GM21447 (cell line): ENCODE data around the gene BOLL.
"Not testable (repeated sequence)": the region's sequence is repeated elsewhere in the genome, so short reads cannot be mapped to it uniquely, and the experiment has no call there.

ENCODE experiments used
- ATAC-seq: cut with Tn5 transposase; IDR thresholded peaks from one replicate; pipeline ENCODE4 v1.9.1; 2021; ENCODE audit not compliant: unreplicated experiment

The BOLL gene

DNA sequence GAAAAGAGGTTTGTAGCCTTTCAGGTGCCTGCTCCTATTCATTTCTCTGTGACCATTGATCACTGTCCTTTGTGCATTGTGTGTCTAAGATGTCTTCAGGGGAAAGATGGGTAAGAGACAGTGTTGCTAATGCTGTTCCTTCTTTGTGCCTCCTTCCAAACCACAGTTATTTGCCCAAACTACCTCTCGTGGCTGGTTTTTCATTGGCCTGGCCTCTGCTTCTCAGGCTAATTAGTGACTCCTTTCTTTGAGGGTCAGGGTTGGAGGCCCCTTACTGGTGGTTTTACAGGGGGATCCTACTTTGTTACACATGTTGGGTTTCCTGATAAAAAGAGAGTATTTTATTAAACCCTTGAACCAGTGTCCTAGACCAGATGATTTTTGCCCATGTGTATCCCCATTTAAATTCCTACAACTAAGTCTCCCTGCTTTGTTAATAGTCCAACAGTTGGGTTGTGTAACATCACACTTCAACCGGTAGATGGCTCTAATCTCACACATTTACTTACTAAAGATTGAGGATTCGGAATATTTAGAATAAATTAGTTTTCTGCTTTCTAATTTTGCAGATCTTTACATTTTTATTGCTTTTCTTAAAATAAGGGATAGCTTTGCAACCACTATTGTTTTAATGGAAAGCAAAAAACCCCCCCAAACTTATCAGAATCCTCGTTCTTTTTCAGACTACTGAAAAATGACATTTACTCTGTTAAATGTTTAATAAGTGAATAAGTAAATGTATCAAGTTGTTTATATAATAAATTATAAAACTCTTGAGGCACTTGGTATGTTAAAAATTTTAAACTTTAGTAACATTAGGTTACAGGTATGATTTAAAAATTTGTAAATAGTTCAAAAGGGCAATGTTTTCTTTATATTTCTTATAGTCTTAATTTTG, 77.6 kb downstream of the BOLL start:
- no peak for ATAC-seq

DNA sequence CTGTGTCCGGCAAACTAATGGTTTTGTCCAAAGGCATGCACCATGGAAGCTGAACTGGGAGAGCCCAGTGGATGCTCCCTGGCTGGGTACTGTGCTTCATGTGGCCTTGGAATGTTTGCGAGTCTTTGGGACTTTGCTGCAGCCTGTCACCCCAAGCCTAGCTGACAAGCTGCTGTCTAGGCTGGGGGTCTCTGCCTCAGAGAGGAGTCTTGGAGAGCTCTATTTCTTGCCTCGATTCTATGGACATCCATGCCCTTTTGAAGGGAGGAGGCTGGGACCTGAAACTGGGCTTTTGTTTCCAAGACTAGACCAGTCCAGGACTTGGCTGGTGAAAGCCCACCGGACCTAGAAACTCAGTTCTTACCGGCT, 78.3 kb downstream of the BOLL start:
- no peak for ATAC-seq

DNA sequence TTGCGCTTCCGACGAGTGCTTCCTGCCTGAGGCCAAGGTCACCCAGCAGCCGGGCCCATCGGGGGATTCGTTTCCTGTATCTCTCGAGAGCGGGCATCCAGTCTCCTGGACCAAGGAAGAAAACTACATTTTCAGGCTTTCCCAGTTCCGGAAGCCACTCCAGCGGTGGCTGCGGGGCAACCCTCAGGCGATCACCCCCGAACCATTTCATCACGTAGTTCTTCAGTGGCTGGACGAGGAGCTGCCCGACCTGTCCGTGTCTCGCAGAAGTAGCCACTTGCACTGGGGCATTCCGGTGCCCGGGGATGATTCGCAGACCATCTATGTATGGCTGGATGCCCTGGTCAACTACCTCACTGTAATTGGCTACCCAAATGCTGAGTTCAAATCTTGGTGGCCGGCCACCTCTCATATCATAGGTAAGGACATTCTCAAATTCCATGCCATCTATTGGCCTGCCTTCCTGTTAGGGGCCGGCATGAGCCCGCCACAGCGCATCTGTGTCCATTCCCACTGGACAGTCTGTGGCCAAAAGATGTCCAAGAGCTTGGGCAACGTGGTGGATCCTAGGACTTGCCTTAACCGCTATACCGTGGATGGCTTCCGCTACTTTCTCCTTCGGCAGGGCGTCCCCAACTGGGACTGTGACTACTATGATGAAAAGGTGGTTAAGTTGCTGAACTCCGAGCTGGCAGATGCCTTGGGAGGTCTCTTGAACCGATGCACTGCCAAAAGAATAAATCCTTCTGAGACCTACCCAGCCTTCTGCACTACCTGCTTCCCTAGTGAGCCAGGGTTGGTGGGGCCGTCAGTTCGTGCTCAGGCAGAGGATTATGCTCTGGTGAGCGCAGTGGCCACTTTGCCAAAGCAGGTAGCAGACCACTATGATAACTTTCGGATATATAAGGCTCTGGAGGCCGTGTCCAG, 78.9 kb downstream of the BOLL start:
- ATAC-seq: no peak

DNA sequence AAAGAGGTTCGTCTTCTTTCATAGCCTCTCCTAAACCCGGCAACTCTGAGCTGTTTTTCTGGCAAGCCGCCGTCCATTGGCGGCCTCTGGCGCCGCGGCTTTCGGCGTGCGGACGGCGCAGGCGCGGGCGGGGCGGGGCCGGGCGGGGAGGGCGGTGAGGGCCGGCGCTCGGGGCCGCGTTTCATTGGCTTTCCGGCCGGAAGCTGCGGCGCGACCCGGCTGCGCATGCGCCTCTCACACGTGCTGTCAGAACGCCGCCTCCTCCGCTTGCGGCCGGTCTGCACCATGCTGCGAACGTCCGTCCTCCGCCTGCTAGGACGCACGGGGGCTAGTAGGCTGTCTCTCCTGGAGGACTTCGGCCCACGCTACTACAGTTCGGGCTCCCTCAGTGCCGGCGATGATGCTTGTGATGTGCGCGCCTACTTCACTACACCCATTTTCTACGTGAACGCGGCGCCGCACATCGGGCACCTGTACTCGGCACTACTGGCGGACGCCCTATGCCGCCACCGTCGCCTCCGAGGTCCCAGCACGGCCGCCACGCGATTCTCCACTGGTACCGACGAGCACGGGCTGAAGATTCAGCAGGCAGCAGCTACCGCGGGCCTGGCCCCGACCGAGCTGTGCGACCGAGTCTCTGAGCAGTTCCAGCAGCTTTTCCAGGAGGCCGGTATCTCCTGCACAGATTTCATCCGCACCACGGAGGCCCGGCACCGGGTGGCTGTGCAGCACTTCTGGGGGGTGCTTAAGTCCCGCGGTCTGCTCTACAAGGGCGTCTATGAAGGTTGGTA, 79.8 kb downstream of the BOLL start, which contains the start of gene MARS2:
Gene MARS2 (plus strand): TSS at position 249 of the 791 bp plus-strand sequence. CDS start 37 bp downstream, at position 286.
- ATAC-seq: peak; percentile 69

DNA sequence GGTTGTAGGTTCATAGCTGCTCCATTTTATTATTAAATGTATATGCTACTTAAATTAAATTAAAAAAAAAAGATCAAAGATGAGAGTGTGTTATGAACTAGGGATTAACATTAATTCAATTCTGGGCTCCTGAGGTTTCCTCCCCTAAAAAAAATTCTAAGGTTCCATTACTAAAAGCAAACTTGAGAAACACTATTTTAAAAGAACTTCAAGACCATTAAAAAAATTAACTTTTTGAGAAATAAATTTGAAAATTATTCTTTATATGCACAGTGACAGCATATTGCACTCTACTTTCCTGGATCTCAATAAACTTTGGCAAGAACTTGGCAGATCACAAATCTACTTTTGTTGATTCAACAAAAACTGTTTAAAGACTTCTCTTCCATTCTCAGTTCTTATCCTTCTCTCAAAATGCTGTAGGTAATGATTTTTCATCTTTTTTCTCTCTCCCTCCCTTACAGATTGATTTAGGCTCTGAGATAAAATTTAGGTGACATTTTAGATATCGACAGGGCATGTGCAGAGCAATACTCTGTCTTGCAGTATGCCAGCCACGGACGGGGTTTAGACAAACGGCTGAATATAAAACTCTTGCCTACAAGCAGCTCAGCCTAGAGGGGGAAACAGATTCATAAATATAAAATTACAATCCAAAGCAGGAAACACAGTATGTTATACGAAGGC, 80.5 kb downstream of the BOLL start:
- ATAC-seq: peak; percentile 38

- ATAC-seq: no peak
Observed at GRCh38 chr2:197700960-197701359, 84.2 kb downstream of the BOLL start.

GRCh38 chr2:197699724-197700123, 85.4 kb downstream of the BOLL start:
- not testable (repeated sequence) for ATAC-seq

DNA sequence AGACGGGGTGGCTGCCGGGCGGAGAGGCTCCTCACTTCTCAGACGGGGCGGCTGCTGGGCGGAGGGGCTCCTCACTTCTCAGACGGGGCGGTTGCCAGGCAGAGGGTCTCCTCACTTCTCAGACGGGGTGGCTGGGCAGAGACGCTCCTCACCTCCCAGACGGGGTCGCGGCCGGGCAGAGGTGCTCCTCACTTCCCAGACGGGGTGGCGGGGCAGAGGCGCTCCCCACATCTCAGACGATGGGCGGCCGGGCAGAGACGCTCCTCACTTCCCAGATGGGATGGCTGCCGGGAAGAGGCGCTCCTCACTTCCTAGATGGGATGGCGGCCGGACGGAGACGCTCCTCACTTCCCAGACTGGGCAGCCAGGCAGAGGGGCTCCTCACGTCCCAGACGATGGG, 88.5 kb downstream of the BOLL start:
- ATAC-seq: not testable (repeated sequence)

- ATAC-seq: not testable (repeated sequence)
Observed at GRCh38 chr2:197695971-197696370, 89.1 kb downstream of the BOLL start.

DNA sequence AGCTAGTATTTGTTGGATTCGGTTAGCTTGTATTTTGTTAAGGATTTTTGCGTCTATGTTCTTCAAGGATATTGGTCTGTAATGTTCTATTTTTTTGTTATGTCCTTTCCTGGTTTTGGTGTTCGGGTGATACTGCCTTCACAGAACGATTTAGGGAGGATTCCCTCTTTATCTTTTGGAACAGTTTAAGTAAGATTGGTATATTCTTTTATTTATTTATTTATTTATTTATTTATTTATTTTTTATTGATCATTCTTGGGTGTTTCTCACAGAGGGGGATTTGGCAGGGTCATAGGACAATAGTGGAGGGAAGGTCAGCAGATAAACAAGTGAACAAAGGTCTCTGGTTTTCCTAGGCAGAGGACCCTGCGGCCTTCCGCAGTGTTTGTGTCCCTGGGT, 89.9 kb downstream of the BOLL start:
- ATAC-seq: not testable (repeated sequence)

- ATAC-seq: no peak
Observed at GRCh38 chr2:197677483-197677882, 107.6 kb downstream of the BOLL start.

GRCh38 chr2:197677056-197677455, 108.1 kb downstream of the BOLL start:
- ATAC-seq: no peak
